H9 (cell line): ENCODE measurements around the gene PFDN5. TPM values are rescaled to one million over a fixed set of nuclear protein-coding genes. Genes with fewer than 3 reads are reported as not detected.

Experiments
- DNase-seq: peaks from one replicate; pipeline ENCODE4 v3.0.0-alpha.2; 2017
- H2AFZ ChIP-seq: one replicate; pipeline ENCODE4 v1.6.1; 2013; ENCODE audit warnings: mild to moderate bottlenecking, low read length, control low read depth, moderate library complexity
- H2AK5ac ChIP-seq: 2 replicates; pipeline ENCODE4 v1.6.1; 2013; ENCODE audit warnings: low read length, control low read depth, mixed read lengths; ENCODE audit not compliant: insufficient read length
- H2BK120ac ChIP-seq: one replicate; pipeline ENCODE4 v1.6.1; 2013; ENCODE audit warnings: low read depth, mild to moderate bottlenecking, low read length, control low read depth, inconsistent platforms; ENCODE audit not compliant: poor library complexity, severe bottlenecking
- H2BK12ac ChIP-seq: 2 replicates; pipeline ENCODE4 v1.6.1; 2013; ENCODE audit warnings: low read length, control low read depth, mixed read lengths, low read depth; ENCODE audit not compliant: insufficient read length
- H2BK15ac ChIP-seq: 2 replicates; pipeline ENCODE4 v1.6.1; 2013; ENCODE audit warnings: low read depth, low read length, control low read depth
- H2BK20ac ChIP-seq: one replicate; pipeline ENCODE4 v1.6.1; 2013; ENCODE audit warnings: low read depth, mild to moderate bottlenecking, low read length, control low read depth, inconsistent platforms; ENCODE audit not compliant: poor library complexity, severe bottlenecking
- H2BK5ac ChIP-seq: 2 replicates; pipeline ENCODE4 v1.6.1; 2013; ENCODE audit warnings: low read length, control low read depth, mixed read lengths; ENCODE audit not compliant: insufficient read length
- H3K14ac ChIP-seq: 2 replicates; pipeline ENCODE4 v1.6.1; 2013; ENCODE audit warnings: low read length, control low read depth; ENCODE audit not compliant: insufficient read depth
- H3K18ac ChIP-seq: 2 replicates; pipeline ENCODE4 v1.6.1; 2013; ENCODE audit warnings: low read depth, mild to moderate bottlenecking, mixed read lengths, low read length, control low read depth; ENCODE audit not compliant: insufficient read length
- H3K23ac ChIP-seq: 2 replicates; pipeline ENCODE4 v1.6.1; 2013; ENCODE audit warnings: low read length, control low read depth, mixed read lengths, low read depth; ENCODE audit not compliant: insufficient read length
- H3K23me2 ChIP-seq: 2 replicates; pipeline ENCODE4 v1.6.1; 2013; ENCODE audit warnings: low read depth, mild to moderate bottlenecking, mixed read lengths, low read length, control low read depth; ENCODE audit not compliant: insufficient read length, poor library complexity, severe bottlenecking
- H3K27ac ChIP-seq: 2 replicates; pipeline ENCODE4 v1.5.1; 2013; ENCODE audit warnings: low read length, control low read depth, mixed read lengths, low read depth; ENCODE audit not compliant: insufficient read length
- H3K27me3 ChIP-seq: 2 replicates; pipeline ENCODE4 v1.6.1; 2013; ENCODE audit warnings: low read length, control low read depth, inconsistent platforms; ENCODE audit not compliant: insufficient read depth
- H3K4ac ChIP-seq: 2 replicates; pipeline ENCODE4 v1.6.1; 2013; ENCODE audit warnings: low read depth, mild to moderate bottlenecking, control low read depth, inconsistent platforms, low read length, moderate library complexity
- H3K4me1 ChIP-seq: 2 replicates; pipeline ENCODE4 v1.6.1; 2013; ENCODE audit warnings: low read length, control low read depth, inconsistent platforms; ENCODE audit not compliant: insufficient read depth
- H3K4me2 ChIP-seq: 2 replicates; pipeline ENCODE4 v1.6.1; 2013; ENCODE audit warnings: low read length, control low read depth, mixed read lengths; ENCODE audit not compliant: insufficient read length, insufficient read depth
- H3K56ac ChIP-seq: 2 replicates; pipeline ENCODE4 v1.6.1; 2013; ENCODE audit warnings: low read depth, mild to moderate bottlenecking, mixed read lengths, low read length, control low read depth; ENCODE audit not compliant: insufficient read length
- H3K79me1 ChIP-seq: 2 replicates; pipeline ENCODE4 v1.6.1; 2013; ENCODE audit warnings: low read depth, mild to moderate bottlenecking, moderate library complexity, low read length, control low read depth, inconsistent platforms; ENCODE audit not compliant: insufficient read depth, poor library complexity, severe bottlenecking
- H3K79me2 ChIP-seq: 2 replicates; pipeline ENCODE4 v1.6.1; 2013; ENCODE audit warnings: low read length, control low read depth, inconsistent platforms; ENCODE audit not compliant: insufficient read depth
- H3K9ac ChIP-seq: 2 replicates; pipeline ENCODE4 v1.6.1; 2013; ENCODE audit warnings: low read length, control low read depth, mixed read lengths; ENCODE audit not compliant: insufficient read length; ENCODE audit errors: extremely low read depth
- H3K9me3 ChIP-seq: one replicate; pipeline ENCODE4 v1.6.1; 2013; ENCODE audit warnings: low read depth, low read length, inconsistent platforms; ENCODE audit not compliant: control insufficient read depth
- H3T11ph ChIP-seq: one replicate; pipeline ENCODE4 v1.6.1; 2013; ENCODE audit warnings: mild to moderate bottlenecking, low read length, control low read depth, inconsistent platforms
- H4K20me1 ChIP-seq: one replicate; pipeline ENCODE4 v1.6.1; 2013; ENCODE audit not compliant: control insufficient read depth, insufficient read length, insufficient read depth
- H4K5ac ChIP-seq: 2 replicates; pipeline ENCODE4 v1.6.1; 2013; ENCODE audit warnings: low read depth, mild to moderate bottlenecking, mixed read lengths, low read length, control low read depth; ENCODE audit not compliant: insufficient read length
- H4K8ac ChIP-seq: replicated peaks from 2 replicates; pipeline ENCODE4 v1.6.1; 2013; ENCODE audit warnings: low read length, control low read depth, mixed read lengths, low read depth; ENCODE audit not compliant: insufficient read length
- H4K91ac ChIP-seq: 2 replicates; pipeline ENCODE4 v1.6.1; 2013; ENCODE audit warnings: low read depth, mild to moderate bottlenecking, moderate library complexity, mixed read lengths, low read length, control low read depth; ENCODE audit not compliant: insufficient read length
- H3K27ac Mint-ChIP-seq, 3 experiments: 2 replicates in 2 of 3; 3 replicates in 1 of 3; pipeline ENCODE4 v1.8.0; 2020 to 2021; ENCODE audit warnings: mixed read lengths in 3 of 3, mild to moderate bottlenecking in 1 of 3, moderate library complexity in 1 of 3
- H3K27me3 Mint-ChIP-seq: 2 replicates; pipeline ENCODE4 v1.8.0; 2021; ENCODE audit warnings: low read depth, mild to moderate bottlenecking, moderate library complexity, mixed read lengths
- H3K36me3 Mint-ChIP-seq, 3 experiments: 2 replicates in 2 of 3; 3 replicates in 1 of 3; pipeline ENCODE4 v1.8.0; 2020 to 2021; ENCODE audit warnings: low read depth in 3 of 3, mixed read lengths in 3 of 3; ENCODE audit not compliant: insufficient read depth in 1 of 3
- H3K4me1 Mint-ChIP-seq, 2 experiments: 2 replicates each; pipeline ENCODE4 v1.8.0; 2020; ENCODE audit warnings: mixed read lengths in 2 of 2
- H3K4me3 Mint-ChIP-seq, 2 experiments: 2 replicates in 1 of 2; 3 replicates in 1 of 2; pipeline ENCODE4 v1.8.0; 2020 to 2021; ENCODE audit warnings: mild to moderate bottlenecking in 2 of 2, mixed read lengths in 2 of 2, moderate library complexity in 1 of 2
- H3K9me3 Mint-ChIP-seq, 2 experiments: 2 replicates in 1 of 2; 3 replicates in 1 of 2; pipeline ENCODE4 v1.8.0; 2020; ENCODE audit warnings: mild to moderate bottlenecking in 2 of 2, mixed read lengths in 2 of 2, moderate library complexity in 1 of 2
- CTCF ChIP-seq: fragments of 200-600 bp; sonication (generic); conservative IDR thresholded peaks from 3 replicates; pipeline ENCODE4 v1.8.0; 2021; ENCODE audit warnings: antibody characterized with exemption, mild to moderate bottlenecking
- WGBS: extraction: QIAGEN DNeasy Blood & Tissue Kit; methylation state at CpG from one replicate; pipeline ENCODE4 v1.1.7; 2013; ENCODE audit warnings: missing lambda C conversion rate, low lambda C conversion rate, mixed read lengths; ENCODE audit not compliant: insufficient read length; ENCODE audit errors: extremely low coverage; 5-methylcytosine and 5-hydroxymethylcytosine counted together
- total RNA-seq: library from RNA; stranded (reverse); gene quantifications from 2 replicates; pipeline ENCODE4 v1.2.1, GENCODE V29; 2021

PFDN5 gene
- total RNA-seq, 1 experiment from 2014 or later, result 285 TPM

- no peak overlapping the region for H2BK12ac ChIP-seq
- H3K4ac ChIP-seq, result no peak overlapping the region
These were observed 36.5 kb upstream of the PFDN5 start for GRCh38 chr12:53258541-53259539.

More at GRCh38 chr12:53258541-53259539, 36.5 kb upstream of the PFDN5 start:
- H3K27ac Mint-ChIP-seq, result no peak overlapping the region
- Histone ChIP-seq H4K91ac (no peak overlapping the region), H4K8ac (no peak overlapping the region), H3K18ac (no peak overlapping the region), H4K5ac (no peak overlapping the region), H3K14ac (no peak overlapping the region), H2BK20ac (no peak overlapping the region), H3K23ac (no peak overlapping the region), H3K23me2 (no peaks in the 10 kb centered on the region), H3K56ac (no peak overlapping the region), H3K79me2 (no peaks in the 10 kb centered on the region; the same call in 1 of the 2 replicates), H3K79me1 (no peaks in the 10 kb centered on the region), H3K9ac (no peak overlapping the region), H2BK5ac (no peak overlapping the region), H2AFZ (no peak overlapping the region), H4K20me1 (no peaks in the 10 kb centered on the region), H3K9me3 (no peaks in the 10 kb centered on the region), H2BK15ac (no peak overlapping the region), H3K4me1 (no peaks in the 10 kb centered on the region), H2BK120ac (no peak overlapping the region), H3K27ac (no peak overlapping the region), H3K4me2 (no peak overlapping the region), H3K27me3 (no peaks in the 10 kb centered on the region), H2AK5ac (no peak overlapping the region), H3T11ph (no peak overlapping the region)
- H3K4me1 Mint-ChIP-seq, result no peaks in the 10 kb centered on the region
- H3K4me3 Mint-ChIP-seq, result no peak overlapping the region
- no CpG with 5 or more reads among the region's 7 CpGs for WGBS
- DNase-seq, result no peak
- H3K36me3 Mint-ChIP-seq, result peaks cover 0 to 3% (median under 1%) of the 10 kb centered on the region in 3 experiments; a peak in 2 of 7 replicates
- no peaks in the 10 kb centered on the region; the same call in 1 of the 2 replicates for H3K27me3 Mint-ChIP-seq
- no peak for TF ChIP-seq CTCF
- no peaks in the 10 kb centered on the region for H3K9me3 Mint-ChIP-seq
